Ramos (cell line): Measurements from ENCODE around the gene C16orf90.

ENCODE experiments used
- in situ Hi-C: fragments of 300-500 bp; cut with MboI; formaldehyde crosslinking; loops from one replicate; pipeline ENCODE4 v1.14.3; 2022; ENCODE audit warnings: low sequenced_read_pairs; ENCODE audit not compliant: unreplicated experiment

C16orf90 gene

DNA sequence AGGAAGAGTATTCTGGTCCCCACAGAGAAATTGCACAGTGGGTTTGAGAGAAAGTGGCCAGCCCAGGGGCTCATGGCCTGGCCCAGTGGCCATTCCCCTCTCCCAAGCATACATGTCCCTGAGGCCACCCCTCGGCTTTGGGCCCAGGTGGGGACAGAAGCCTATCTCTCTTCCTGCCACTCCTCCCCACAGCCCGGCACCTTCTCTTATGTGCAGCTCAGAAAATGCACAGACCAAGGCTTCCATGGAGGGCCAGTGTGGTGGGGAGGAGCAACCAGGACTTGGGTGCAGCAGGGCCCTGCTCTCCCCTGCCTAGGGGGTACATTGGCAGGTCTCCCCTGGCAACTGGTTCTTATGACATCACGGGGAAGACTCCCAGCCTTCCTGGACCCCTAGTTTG, at the start of gene C16orf90:
C16orf90 (minus strand) TSS at position 314 of the 400 bp plus-strand sequence; CDS start at position 246, 68 bp downstream.
- in situ Hi-C loops = no loop called here

GRCh38 chr16:3542601-3543373, 47.5 kb upstream of the C16orf90 start:
- in situ Hi-C loops = no loop called here

DNA sequence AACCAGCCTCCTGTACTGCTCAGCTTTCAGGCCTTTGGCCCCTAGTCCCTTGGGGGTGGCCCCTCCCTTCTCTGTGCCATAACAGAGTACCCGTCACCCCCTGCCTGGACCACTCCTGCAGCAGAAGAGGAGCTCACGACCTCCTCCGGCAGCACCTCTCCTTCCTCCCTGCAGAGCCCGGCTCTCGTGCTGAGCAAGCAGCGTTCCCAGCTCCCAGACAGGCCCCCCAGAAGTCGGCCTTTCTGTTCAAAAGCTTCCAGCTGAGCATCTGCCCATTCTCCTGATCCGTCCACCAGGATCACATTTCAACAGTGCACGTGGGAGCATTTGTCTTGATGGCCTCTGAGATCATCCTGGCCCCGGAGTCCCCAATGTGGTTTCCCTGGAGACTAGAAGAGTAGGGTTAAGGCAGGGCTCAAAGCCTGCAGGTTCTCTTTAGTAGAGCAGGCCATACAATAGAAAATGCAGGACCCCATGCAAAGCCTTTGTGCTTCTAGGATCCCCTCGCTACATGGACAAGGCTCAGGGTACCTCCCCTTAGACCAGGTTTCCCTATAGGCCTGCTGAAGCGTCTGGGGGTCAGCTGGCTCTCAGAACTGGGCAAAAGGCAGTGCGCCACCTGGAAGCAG, 46.4 kb upstream of the C16orf90 start:
- in situ Hi-C loops = no loop called here

DNA sequence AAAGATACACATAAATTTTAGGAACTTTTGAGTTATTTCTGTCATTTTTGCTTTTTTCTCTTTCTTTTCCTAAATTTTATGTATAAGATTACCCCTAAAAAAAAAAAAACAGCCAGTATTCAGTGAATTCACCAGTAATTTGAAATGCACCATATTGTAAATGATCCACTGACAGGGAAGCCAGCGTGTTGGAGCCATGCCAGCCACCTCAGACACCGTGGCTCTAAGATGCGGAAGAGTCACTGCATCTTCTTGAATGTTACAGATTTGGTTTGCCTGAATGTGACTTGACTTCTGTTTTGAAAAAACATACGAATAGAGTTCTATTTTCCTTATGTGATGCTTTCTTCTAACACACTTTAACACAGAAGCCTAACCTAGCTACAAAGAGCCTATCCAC, 42.9 kb upstream of the C16orf90 start:
- in situ Hi-C loops = no loop called here

DNA sequence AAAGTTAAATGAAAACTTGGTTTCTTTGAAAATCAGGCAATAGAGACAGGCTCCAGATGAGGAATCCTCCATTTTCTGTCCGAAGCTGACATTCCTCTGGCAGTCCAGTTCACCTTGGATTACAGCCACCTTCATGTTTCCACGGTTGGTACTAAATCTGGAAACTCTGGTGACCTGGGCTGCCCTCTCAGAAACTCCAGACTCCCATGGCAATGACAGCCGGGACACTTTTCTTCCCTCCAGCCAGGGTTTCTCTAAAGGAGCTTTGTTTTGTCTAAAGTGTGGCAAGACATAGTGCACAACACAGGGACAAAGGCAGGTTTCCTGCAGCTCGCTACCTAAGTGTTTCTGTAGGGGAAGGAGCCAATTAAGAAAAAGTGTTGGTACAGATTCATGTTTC, 41.6 kb upstream of the C16orf90 start:
- in situ Hi-C loops = no loop called here

DNA sequence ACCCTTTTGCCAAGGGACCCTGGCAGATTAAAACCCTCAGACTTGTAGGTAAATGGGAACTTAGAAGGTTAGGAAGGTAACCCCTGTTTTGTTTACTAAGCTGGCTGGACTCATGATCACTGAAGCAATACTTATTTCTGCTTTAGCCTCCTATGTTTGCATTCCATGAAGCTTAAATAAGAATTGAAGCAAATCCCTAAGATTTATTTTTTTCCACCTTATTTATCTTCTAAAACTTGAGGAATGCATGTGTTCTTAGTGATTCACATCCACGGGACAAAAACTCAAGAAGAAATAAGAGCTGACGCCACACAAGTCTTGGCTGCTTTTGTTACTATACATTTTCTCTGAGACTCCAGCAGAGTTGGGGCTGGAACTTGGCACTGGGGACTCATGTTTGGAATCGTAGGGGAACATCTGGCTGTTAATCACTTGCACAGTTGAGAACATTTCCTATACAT, 41.0 kb upstream of the C16orf90 start:
- in situ Hi-C loops = no loop called here

- in situ Hi-C loops = no loop called here
Measured at GRCh38 chr16:3534126-3534525, 38.8 kb upstream of the C16orf90 start.

DNA sequence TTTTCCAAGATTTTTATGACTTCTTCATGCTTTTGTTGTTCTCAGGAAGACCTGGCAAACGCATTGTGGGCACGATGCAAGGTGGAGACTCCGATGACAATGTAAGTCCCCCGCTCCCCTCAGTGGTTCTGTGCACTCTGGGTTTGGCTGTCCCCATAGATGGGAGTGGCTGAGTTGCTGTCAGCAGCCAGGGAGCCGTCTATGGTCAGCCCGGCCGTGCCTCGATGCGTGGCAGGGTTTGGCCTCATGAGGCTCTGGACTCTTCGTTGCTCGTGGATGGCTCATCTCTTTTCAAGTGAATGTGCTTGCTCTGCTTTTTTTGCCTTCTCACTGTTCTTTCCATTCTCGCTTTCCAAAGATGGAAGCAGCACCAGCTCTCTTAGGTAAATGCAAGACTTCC, 37.5 kb upstream of the C16orf90 start:
- in situ Hi-C loops = no loop called here

- in situ Hi-C loops = no loop called here
Measured at GRCh38 chr16:3530371-3530914, 35.2 kb upstream of the C16orf90 start.

GRCh38 chr16:3529175-3529574, 33.9 kb upstream of the C16orf90 start:
- in situ Hi-C loops = loop anchor here (10.0 kb wide), 1 partner anchor 66 kb away; no protein-coding TSS in a partner anchor

- in situ Hi-C loops = loop anchor here (10.0 kb wide), 1 partner anchor 66 kb away; no protein-coding TSS in a partner anchor
Measured at GRCh38 chr16:3528406-3528805, 33.1 kb upstream of the C16orf90 start.

DNA sequence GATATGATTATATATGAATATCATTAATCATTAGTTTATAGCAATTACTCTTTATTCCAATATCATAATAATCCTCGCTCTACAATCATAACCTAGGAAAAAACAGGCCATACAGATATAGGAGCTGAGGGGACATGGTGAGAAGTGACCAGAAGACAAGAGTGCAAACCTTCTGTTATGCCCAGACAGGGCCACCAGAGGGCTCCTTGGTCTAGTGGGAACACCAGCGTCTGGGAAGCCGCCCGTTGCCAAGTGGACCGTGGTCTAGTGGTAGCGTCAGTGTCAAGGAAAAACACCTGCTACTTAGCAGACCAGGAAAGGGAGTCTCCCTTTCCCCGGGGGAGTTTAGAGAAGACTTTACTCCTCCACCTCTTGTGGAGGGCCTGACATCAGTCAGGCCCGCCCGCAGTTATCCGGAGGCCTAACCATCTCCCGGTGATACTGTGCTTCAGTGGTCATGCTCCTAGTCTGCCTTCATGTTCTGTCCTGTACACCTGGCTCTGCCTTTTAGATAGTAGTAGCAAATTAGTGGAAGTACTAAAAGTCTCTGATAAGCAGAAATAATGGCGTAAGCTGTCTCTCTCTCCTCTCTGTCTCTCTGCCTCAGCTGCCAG, 32.0 kb upstream of the C16orf90 start:
- in situ Hi-C loops = loop anchor here (10.0 kb wide), 1 partner anchor 67 kb away; no protein-coding TSS in a partner anchor

GRCh38 chr16:3525951-3526350, 30.7 kb upstream of the C16orf90 start:
- in situ Hi-C loops = loop anchor here (10.0 kb wide), 1 partner anchor 69 kb away; no protein-coding TSS in a partner anchor

DNA sequence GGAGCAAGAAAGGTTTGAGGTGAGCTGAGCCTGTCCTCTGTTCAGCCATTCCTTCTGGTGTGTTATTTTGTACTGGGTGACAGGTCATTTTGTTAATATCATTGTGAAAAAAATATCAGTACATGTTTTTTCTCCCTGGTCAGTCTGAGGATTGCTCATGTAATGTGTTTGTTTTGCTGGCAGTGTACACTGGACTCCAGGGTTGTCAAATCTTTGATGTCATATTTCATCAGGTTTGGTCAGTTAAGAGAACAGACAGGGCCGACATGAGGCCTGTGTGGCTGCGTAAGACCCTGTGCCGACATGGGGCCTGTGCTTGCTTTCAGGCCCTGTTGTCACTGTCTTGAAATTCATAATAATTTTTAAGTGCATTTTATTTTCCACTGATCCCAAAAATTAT, 28.0 kb upstream of the C16orf90 start:
- in situ Hi-C loops = loop anchor here (10.0 kb wide), 1 partner anchor 72 kb away; no protein-coding TSS in a partner anchor

DNA sequence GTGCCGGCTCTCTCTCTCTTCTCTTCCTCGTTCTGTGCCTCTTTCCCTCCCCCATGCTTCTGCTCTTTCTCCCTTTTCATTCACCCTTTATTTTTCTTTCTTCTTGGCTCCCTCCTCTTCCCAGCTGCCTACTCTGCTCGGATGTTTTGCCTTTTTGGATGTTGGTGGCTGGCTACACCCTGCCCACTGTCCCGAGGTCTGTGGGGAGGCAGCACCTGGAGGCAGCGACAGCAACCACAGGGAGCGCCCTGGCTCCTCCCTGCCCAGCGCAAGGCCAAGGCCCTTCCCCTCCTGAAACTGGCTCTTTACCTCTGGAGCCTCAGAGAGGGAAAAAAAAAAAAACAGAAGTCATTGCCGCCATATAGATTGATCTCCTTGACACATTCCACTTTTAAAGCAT, 25.6 kb upstream of the C16orf90 start:
- in situ Hi-C loops = loop anchor here (10.0 kb wide), 1 partner anchor 74 kb away; no protein-coding TSS in a partner anchor

- in situ Hi-C loops = loop anchor here (10.0 kb wide), 1 partner anchor 74 kb away; no protein-coding TSS in a partner anchor
Measured at GRCh38 chr16:3520413-3520812, 25.1 kb upstream of the C16orf90 start.

- in situ Hi-C loops = no loop called here
Measured at GRCh38 chr16:3519581-3519980, 24.3 kb upstream of the C16orf90 start.

- in situ Hi-C loops = no loop called here
Measured at GRCh38 chr16:3518986-3519348, 23.7 kb upstream of the C16orf90 start.

DNA sequence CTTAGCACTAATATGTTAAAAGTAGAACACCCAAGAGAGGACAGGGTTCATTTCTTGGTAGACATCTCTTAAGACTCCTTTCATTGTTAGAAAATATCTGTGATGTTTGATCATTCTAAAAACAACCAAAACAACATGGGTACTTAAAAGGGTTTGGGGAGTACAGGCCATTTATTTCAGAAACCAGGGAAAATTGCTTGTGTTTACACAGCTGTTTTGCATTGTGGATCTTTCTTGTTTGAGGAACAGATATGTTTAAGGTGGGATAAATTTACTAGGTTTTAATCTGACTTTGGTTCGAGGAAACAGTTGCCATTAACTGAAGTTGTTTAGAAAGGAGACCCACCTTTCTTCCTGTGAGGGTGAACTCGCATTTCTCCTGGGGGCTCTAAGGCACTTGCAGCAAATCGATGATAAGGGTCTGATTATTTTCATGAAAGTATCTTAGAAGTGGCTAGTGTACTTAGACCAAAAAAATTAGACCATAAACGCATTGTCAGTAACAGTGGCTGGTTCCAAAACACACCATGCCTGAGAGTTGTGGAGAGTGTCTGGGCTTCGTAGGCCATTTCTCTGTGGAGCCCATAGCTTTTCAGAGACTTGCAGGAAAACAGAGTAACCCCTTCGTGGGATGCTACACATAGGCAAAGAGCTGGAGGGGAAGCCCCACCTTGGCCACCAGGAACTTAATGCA, 23.1 kb upstream of the C16orf90 start:
- in situ Hi-C loops = no loop called here

DNA sequence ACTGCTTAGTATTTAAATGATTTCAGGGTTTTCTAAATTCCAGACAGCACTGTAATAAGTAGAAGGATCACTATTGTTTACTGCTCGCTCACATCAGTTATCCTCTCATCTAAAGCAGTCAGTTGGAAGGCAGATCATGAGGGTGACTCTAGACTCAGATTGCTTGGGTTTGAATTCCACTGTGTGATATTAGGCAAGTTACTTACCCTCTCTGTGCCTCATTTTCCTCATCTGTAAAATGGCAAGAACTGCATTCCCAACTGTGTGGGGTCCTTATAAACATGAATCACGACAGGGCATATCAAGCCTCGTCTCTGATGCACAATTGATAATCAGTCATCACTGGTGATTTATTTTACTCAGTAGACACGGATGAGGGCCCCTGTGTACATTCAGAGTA, 20.6 kb upstream of the C16orf90 start:
- in situ Hi-C loops = no loop called here
